Progenitor cell of endocrine pancreas (in vitro differentiated cells): Measurements from ENCODE around the gene DMRT2. TPM values are rescaled to one million over a fixed set of nuclear protein-coding genes. Genes with fewer than 3 reads are reported as not detected.

Experiments
- DNase-seq: peaks from one replicate; pipeline ENCODE4 v3.0.0; 2021; ENCODE audit warnings: low spot score; ENCODE audit not compliant: unreplicated experiment
- H3K27ac Mint-ChIP-seq: 2 replicates; pipeline ENCODE4 v1.8.0; 2021; ENCODE audit warnings: mild to moderate bottlenecking, moderate library complexity, mixed read lengths
- H3K27me3 Mint-ChIP-seq: 2 replicates; pipeline ENCODE4 v1.8.0; 2021; ENCODE audit warnings: mixed read lengths
- H3K36me3 Mint-ChIP-seq: 2 replicates; pipeline ENCODE4 v1.8.0; 2022; ENCODE audit warnings: mixed read lengths; ENCODE audit not compliant: insufficient read depth
- H3K4me1 Mint-ChIP-seq: 2 replicates; pipeline ENCODE4 v1.8.0; 2021; ENCODE audit warnings: low read depth, mixed read lengths
- H3K4me3 Mint-ChIP-seq: 2 replicates; pipeline ENCODE4 v1.8.0; 2021; ENCODE audit warnings: low read depth, mild to moderate bottlenecking, moderate library complexity, mixed read lengths
- H3K9me3 Mint-ChIP-seq: 2 replicates; pipeline ENCODE4 v1.8.0; 2021; ENCODE audit warnings: low read depth, mixed read lengths
- total RNA-seq: library from RNA; stranded (reverse); gene quantifications from 2 replicates; pipeline ENCODE4 v1.2.1, GENCODE V29; 2021
- TF ChIP-seq, protein P1 (sequence below): fragments of 200-600 bp; sonication (generic); IDR thresholded peaks from one replicate; pipeline ENCODE4 v1.5.0; 2021; ENCODE audit warnings: antibody characterized with exemption, mild to moderate bottlenecking; ENCODE audit not compliant: unreplicated experiment

DMRT2 gene
- total RNA-seq, 1 donor from 2014 or later, result 1.4 TPM

DNA sequence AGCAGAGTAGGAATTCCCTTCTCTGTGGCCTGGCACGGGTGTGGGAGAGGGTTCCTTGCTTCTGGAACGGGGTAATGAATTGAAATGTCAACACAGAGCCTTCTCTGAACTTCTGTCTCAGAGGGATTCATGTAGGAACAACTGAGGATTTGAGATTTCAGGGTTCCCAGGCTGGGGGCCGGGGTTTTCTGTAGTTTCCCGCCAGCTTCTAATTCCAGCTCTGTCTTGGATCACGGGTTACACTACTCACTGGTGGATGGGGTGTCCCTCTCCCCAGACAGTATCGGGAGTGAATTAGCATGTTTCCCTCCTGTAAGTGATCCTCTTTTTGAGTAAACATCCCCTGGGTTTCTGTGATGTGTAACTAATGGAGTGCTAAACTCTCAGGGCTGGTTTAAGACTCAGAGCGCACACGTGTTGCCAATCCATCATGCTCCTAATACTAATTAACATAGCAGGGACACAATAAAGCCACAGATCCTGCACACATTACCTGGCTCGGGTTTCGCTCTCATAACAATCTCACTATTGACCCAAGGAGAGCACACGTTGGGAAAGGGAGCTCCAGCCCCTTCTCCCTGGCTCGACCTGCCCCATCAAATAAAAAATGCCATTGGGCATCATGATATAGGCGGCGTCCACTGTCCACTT is 18.1 kb upstream of the DMRT2 start:
- Mint-ChIP-seq H3K27me3 (peaks cover 29% of the 10 kb centered on the region), H3K9me3 (no peaks in the 10 kb centered on the region), H3K36me3 (no peaks in the 10 kb centered on the region), H3K4me1 (peaks cover 4% of the 10 kb centered on the region), H3K4me3 (no peak overlapping the region), H3K27ac (no peak overlapping the region)
- DNase-seq, result no peak
- TF ChIP-seq, protein P1, sequence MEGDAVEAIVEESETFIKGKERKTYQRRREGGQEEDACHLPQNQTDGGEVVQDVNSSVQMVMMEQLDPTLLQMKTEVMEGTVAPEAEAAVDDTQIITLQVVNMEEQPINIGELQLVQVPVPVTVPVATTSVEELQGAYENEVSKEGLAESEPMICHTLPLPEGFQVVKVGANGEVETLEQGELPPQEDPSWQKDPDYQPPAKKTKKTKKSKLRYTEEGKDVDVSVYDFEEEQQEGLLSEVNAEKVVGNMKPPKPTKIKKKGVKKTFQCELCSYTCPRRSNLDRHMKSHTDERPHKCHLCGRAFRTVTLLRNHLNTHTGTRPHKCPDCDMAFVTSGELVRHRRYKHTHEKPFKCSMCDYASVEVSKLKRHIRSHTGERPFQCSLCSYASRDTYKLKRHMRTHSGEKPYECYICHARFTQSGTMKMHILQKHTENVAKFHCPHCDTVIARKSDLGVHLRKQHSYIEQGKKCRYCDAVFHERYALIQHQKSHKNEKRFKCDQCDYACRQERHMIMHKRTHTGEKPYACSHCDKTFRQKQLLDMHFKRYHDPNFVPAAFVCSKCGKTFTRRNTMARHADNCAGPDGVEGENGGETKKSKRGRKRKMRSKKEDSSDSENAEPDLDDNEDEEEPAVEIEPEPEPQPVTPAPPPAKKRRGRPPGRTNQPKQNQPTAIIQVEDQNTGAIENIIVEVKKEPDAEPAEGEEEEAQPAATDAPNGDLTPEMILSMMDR, result no peak

DNA sequence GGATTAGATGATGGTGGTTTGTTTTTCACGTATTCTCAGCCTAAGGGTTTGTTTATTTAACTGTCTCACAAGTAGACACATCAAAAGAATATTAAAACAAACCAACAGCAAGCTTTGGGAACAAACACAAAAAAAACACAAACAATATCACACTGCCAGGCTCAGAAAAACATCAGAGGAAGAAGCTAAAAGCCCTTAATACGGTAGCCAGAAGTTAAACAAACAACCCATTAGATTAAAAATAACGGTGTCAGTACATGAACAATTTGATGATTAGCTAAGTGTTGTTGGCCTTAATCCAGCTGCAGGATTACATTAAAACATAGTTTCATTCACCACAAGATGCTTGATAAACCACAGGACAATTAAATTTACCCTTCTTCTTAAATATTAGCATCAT is 15.9 kb upstream of the DMRT2 start:
- no peaks in the 10 kb centered on the region for H3K36me3 Mint-ChIP-seq
- H3K27me3 Mint-ChIP-seq, result peaks cover 41% of the 10 kb centered on the region
- H3K4me1 Mint-ChIP-seq, result peaks cover 4% of the 10 kb centered on the region
- TF ChIP-seq, protein P1, result no peak
- no peaks in the 10 kb centered on the region for H3K9me3 Mint-ChIP-seq
- no peak for DNase-seq
- no peak overlapping the region for H3K4me3 Mint-ChIP-seq
- H3K27ac Mint-ChIP-seq, result no peak overlapping the region

DNA sequence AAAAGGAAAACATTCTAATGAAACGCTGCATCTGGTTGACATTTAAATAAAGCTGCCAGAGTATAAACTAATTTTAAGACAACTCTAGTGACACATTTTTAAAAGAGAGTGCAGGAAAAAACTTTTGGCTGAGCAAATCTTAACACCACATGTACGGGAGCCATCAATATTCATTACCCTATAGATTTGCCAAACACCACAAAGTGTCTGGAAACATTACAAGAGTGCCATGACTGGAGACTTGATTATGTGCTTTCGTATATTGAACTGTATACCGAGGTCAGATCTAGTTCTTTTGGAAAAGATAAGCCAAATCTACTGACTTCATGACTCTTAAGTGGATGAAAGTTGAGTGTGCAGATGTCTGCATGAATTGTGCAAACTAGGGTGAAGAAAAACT is 10.6 kb upstream of the DMRT2 start:
- Mint-ChIP-seq H3K9me3 (no peaks in the 10 kb centered on the region), H3K4me3 (no peak overlapping the region), H3K27ac (no peak overlapping the region), H3K4me1 (peaks cover 4% of the 10 kb centered on the region), H3K36me3 (no peaks in the 10 kb centered on the region), H3K27me3 (peaks cover 77% of the 10 kb centered on the region)
- DNase-seq, result no peak
- TF ChIP-seq, protein P1, result no peak

DNA sequence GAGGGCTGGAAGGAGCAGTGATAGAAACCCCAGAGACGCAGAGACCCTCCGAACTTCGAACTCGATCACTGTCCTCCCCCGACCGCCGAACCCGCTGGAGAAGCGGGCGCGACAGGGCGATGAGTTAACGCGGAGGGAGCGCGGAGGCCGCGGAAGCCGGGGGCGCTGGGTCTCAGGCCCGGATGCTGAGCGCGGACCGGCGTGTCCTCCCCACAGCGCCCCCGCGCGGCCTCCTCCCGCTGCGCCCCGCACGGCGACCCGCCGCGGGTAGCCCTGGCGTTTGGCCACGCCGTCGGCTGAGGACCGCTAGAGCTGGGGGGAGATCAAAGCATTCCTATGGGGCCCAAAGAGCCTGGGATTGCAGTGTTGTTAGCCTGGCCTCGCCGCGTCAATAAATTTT is 7.7 kb upstream of the DMRT2 start:
- peak; percentile 73 for DNase-seq
- TF ChIP-seq, protein P1, result peak; percentile 76
- Mint-ChIP-seq H3K4me3 (peak overlapping the region; percentile 71), H3K9me3 (no peaks in the 10 kb centered on the region), H3K4me1 (peaks cover 9% of the 10 kb centered on the region), H3K27ac (no peak overlapping the region), H3K27me3 (peaks cover 95% of the 10 kb centered on the region), H3K36me3 (no peaks in the 10 kb centered on the region)

DNA sequence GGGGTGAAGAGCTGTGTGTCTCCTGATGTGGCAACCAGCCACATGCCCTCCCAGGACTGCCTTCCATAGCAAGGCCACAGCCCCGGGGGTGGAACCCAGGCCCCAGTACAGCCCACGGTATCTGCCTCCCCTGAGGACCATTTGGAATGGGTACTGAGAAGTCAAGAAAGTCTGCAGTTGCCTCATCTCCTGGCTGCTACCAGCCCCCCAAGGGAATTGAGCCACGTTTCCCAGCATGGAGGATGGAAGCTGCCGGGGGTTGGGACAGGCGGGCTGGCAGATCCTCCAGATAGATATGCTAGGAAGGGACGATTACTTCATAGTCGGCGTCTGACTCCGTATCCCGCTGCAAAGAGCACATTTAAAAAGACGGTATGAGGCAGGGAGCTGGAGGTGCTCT is 5.5 kb upstream of the DMRT2 start:
- no peak for DNase-seq
- Mint-ChIP-seq H3K27ac (no peak overlapping the region), H3K4me1 (peaks cover 22% of the 10 kb centered on the region), H3K9me3 (no peaks in the 10 kb centered on the region), H3K27me3 (peaks cover 96% of the 10 kb centered on the region), H3K4me3 (no peak overlapping the region), H3K36me3 (no peaks in the 10 kb centered on the region)
- TF ChIP-seq, protein P1, result no peak
